GM12873 (cell line): ENCODE measurements around the gene CENPH.

ENCODE experiments used
- CTCF ChIP-seq: IDR thresholded peaks from 2 replicates; pipeline ENCODE4 v1.5.1; 2012; ENCODE audit warnings: low read depth, mild to moderate bottlenecking, moderate library complexity, low read length, control low read depth; ENCODE audit not compliant: insufficient read depth; ENCODE audit errors: missing control alignments

CENPH gene

DNA sequence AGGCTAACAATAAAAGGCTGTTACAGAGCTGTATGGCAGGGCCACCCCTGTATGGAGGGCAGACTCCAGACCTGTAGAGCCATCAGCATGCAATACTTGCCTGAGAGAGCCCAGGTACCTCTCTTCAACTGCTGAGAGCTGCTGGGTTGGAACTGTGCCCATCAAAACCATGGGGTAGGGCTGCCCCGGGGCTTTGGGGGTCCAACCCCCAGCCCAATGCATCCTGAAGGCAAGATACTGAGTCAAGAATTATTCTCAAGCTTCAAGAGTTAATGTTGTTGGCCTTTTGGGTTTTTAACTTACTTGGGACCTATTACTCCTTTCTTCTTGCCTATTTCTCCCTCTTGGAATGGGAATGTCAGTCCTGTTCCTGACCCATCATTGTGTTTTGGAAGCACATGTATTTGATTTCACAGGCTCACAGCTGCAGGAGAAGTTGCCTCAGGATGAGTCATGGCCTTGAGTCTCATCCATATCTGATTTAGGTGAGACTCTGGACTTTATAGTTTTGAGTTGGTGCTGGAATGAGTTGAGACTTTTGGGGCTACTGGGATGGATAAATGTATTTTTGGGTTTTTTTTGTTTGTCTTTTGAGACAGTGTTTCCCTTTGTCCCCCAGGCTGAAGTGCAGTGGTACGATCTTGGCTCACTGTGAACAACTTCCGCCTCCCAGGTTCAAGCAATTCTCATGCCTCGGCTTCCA is 24.3 kb downstream of the CENPH start:
- TF ChIP-seq CTCF: no peak

- no peak for TF ChIP-seq CTCF
Measured at GRCh38 chr5:69217151-69217511, 27.7 kb downstream of the CENPH start.

DNA sequence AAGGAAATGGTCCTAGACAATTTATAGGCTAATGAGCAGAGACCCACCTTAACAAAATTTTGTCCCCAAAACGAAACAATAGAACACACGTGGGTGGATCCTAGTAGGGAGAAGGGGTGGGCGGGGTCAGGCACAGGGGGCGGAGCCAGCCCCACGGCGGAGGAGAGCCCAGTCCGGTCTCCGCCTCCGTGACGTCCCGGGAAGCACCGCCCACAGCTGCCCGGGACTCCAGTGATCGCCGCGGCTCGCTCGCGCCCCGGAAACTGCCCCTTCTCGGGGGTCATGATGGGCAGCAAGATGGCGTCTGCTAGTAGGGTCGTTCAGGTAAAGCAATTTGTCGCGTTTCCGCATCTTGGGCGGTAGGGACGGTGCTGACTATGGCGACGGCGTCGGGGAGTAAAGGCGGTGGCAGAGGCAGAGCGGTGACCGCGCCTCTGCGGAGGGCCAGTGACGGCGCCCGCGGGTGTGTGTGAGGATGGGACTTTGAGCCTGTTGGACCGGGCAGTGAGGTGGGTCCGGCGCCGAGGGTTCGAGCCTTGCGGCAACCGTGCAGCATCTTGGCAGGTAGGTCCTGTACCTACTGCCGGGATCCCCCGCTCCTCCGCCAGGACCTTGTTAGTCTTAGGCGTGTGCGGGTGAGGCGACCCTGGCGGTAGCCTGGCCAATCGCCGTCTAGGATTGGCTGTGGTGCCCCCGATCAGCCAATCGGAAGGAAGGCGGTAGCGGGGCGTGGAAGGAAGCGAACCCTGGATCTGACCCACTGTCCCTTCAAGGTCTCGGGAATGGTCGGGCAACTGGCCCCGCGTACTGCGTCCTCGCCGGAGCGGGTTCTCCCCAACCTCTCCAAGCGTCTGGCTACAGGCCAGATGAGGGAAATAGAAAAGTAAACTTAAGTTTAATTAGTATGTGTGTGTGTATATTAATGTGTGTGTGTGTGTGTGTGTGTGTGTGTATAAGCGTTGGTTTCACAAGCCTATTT is 28.5 kb downstream of the CENPH start:
- no peak for TF ChIP-seq CTCF

DNA sequence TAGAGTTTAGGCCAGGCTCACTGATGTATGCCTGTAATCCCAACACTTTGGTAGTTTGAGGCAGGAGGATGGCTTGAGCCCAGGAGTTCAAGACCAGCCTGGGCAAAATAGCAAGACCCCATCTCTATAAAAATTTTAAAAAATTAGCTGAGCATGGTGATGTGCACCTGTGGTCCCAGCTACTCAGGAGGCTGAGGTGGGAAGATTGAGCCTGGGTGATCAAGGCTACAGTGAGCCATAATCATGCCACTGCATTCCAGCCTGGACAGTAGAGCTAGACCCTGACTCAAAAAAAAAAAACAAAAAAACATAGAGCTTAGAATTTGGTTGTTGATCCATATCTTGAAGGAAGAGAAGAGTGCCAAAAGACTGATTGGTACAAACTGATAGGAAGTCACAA is 30.6 kb downstream of the CENPH start:
- no peak for TF ChIP-seq CTCF

DNA sequence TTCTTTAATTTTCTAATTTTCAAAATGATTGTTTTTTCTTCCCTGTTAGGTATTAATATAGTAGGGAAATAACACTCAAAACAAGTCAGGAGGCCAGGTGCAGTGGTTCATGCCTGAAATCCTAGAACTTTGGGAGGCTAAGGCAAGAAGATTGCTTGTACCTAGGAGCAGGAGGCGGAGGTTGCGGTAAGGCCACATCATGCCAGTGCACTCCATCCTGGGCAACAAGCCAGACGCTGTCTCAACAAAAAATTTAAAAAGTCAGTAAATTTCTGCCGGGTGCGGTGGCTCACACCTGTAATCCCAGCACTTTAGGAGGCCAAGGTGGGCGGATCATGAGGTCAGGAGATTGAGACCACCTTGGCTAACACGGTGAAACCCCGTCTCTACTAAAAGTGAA is 35.1 kb downstream of the CENPH start:
- TF ChIP-seq CTCF: no peak

GRCh38 chr5:69225860-69226259 is 36.5 kb downstream of the CENPH start:
- no peak for TF ChIP-seq CTCF

GRCh38 chr5:69230181-69230580 is 40.8 kb downstream of the CENPH start:
- TF ChIP-seq CTCF: no peak
